Esophagus squamous epithelium (tissue), 5 donors: Measurements from ENCODE around the gene NGF. TPM values are rescaled to one million over a fixed set of nuclear protein-coding genes. Genes with fewer than 3 reads are reported as not detected.

Experiments
- DNase-seq: peaks from one replicate; lab custom pipeline; 2025; lab: John Stamatoyannopoulos, UW
- H3K27ac ChIP-seq, 4 donors: fragments of 200-600 bp; sonication (generic); one replicate each; pipeline ENCODE4 v1.5.1; 2016 to 2019; ENCODE audit warnings: mild to moderate bottlenecking in 1 of 4
- H3K27me3 ChIP-seq, 4 donors: fragments of 200-600 bp; sonication (generic); 1 replicate in 3 of 4; 2 replicates in 1 of 4; pipeline versions ENCODE4 v1.5.1 to v1.6.0; 2017 to 2021; ENCODE audit warnings: antibody characterized with exemption in 1 of 4
- H3K36me3 ChIP-seq, 3 donors: fragments of 200-600 bp; sonication (generic); one replicate each; pipeline ENCODE4 v1.5.1; 2016 to 2019
- H3K4me1 ChIP-seq, 3 donors: fragments of 200-600 bp; sonication (generic); one replicate each; pipeline ENCODE4 v1.5.1; 2017 to 2019
- H3K4me3 ChIP-seq, 4 donors: fragments of 200-600 bp; sonication (generic); 1 replicate in 3 of 4; 2 replicates in 1 of 4; pipeline ENCODE4 v1.5.1; 2016 to 2019; ENCODE audit warnings: mild to moderate bottlenecking in 2 of 4, moderate library complexity in 1 of 4
- H3K9me3 ChIP-seq, 3 donors: fragments of 200-600 bp; sonication (generic); one replicate each; pipeline ENCODE4 v1.5.1; 2016 to 2019
- POLR2A ChIP-seq, 4 donors: fragments of 450-650 bp; IDR thresholded peaks; one replicate each; pipeline ENCODE4 v1.6.1; 2017; ENCODE audit warnings: antibody characterized with exemption in 4 of 4, mild to moderate bottlenecking in 4 of 4, moderate library complexity in 3 of 4
- WGBS, 2 donors: methylation state at CpG; one replicate each; pipeline ENCODE4 v1.1.5; 2018; 5-methylcytosine and 5-hydroxymethylcytosine counted together
- intact Hi-C: fragments of 100-400 bp; cut with DNase I; formaldehyde crosslinking; loops from one replicate; pipeline ENCODE4 v1.15.0; 2022
- total RNA-seq, 4 donors: library from RNA; depleted of rRNA; stranded (reverse); fragments of >200 nt; gene quantifications; one replicate each; pipeline ENCODE4 v1.1.0, GENCODE V29; 2016
- TF ChIP-seq, protein P1 (sequence below), 6 experiments: fragments of 450-650 bp in 4 of 6; fragments of 200-600 bp in 2 of 6; sonication (generic) in 2 of 6; IDR thresholded peaks; one replicate each; pipeline ENCODE4 v1.5.1; 2016 to 2019; ENCODE audit warnings: antibody characterized with exemption in 6 of 6, mild to moderate bottlenecking in 4 of 6, moderate library complexity in 4 of 6
- donor health status: DM: yes; HTN: yes; CAD: no.

The NGF gene
- total RNA-seq, 4 donors from 2014 or later: 1.9 TPM; not detected in 3

- Histone ChIP-seq H3K9me3 (no peaks in the 10 kb centered on the region), H3K27ac (no peak overlapping the region), H3K27me3 (peaks cover 0 to 40% (median under 1%) of the 10 kb centered on the region in 4 donors), H3K4me1 (peaks cover 0 to 5% (median 4%) of the 10 kb centered on the region in 3 donors), H3K36me3 (no peaks in the 10 kb centered on the region), H3K4me3 (no peak overlapping the region)
- intact Hi-C loops: no loop called here
- 84 to 92% methylated on average over 1 to 2 of the region's 2 CpGs for WGBS, 2 donors
- TF ChIP-seq POLR2A (IDR thresholded peaks at IDR 0.05): no peak
- TF ChIP-seq, protein P1, sequence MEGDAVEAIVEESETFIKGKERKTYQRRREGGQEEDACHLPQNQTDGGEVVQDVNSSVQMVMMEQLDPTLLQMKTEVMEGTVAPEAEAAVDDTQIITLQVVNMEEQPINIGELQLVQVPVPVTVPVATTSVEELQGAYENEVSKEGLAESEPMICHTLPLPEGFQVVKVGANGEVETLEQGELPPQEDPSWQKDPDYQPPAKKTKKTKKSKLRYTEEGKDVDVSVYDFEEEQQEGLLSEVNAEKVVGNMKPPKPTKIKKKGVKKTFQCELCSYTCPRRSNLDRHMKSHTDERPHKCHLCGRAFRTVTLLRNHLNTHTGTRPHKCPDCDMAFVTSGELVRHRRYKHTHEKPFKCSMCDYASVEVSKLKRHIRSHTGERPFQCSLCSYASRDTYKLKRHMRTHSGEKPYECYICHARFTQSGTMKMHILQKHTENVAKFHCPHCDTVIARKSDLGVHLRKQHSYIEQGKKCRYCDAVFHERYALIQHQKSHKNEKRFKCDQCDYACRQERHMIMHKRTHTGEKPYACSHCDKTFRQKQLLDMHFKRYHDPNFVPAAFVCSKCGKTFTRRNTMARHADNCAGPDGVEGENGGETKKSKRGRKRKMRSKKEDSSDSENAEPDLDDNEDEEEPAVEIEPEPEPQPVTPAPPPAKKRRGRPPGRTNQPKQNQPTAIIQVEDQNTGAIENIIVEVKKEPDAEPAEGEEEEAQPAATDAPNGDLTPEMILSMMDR (IDR thresholded peaks at IDR 0.05): no peak
- DNase-seq: no peak
These were observed 5.2 kb upstream of the NGF start for GRCh38 chr1:115343200-115343737.

DNA sequence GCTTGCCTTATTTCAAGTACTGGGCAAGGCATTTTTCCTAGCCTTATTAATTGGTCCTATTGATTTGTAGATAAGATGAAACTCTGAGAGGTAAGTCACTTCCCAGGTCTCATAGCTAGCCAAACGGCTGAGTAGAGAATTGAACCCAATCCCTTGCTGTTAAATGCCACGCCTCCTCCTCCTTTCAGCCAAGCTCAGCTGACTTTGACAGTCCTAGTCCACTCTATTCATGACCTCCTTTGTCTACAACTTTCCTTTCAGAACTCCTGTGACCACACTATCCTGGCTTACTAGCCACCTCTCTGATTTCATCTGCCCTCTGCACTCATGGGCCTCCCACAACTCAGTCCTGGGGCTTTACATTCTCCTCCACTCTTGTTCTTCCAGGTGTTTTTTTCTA is 3.9 kb upstream of the NGF start:
- no peaks in the 10 kb centered on the region for H3K9me3 ChIP-seq
- intact Hi-C loops: no loop called here
- TF ChIP-seq POLR2A (IDR thresholded peaks at IDR 0.05): no peak
- TF ChIP-seq, protein P1 (IDR thresholded peaks at IDR 0.05): no peak
- H3K36me3 ChIP-seq: no peaks in the 10 kb centered on the region
- WGBS, 2 donors: 78% methylated on average over 2 of the region's 2 CpGs
- H3K27ac ChIP-seq: no peak overlapping the region
- H3K4me1 ChIP-seq: peaks cover 6 to 19% (median 13%) of the 10 kb centered on the region in 3 donors
- peaks cover 0 to 52% (median 2%) of the 10 kb centered on the region in 4 donors for H3K27me3 ChIP-seq
- DNase-seq: no peak
- H3K4me3 ChIP-seq: no peak overlapping the region

GRCh38 chr1:115340879-115341278 is 2.8 kb upstream of the NGF start:
- 43 to 59% methylated on average over 3 of the region's 3 CpGs for WGBS, 2 donors
- intact Hi-C loops: no loop called here
- Histone ChIP-seq H3K4me3 (no peak overlapping the region), H3K9me3 (no peaks in the 10 kb centered on the region), H3K27me3 (peaks cover 0 to 60% (median 2%) of the 10 kb centered on the region in 4 donors), H3K4me1 (peaks cover 6 to 29% (median 17%) of the 10 kb centered on the region in 3 donors), H3K27ac (peak overlapping the region in 1 of 4 donors; percentile 12), H3K36me3 (no peaks in the 10 kb centered on the region)
- TF ChIP-seq POLR2A (IDR thresholded peaks at IDR 0.05): no peak
- TF ChIP-seq, protein P1 (IDR thresholded peaks at IDR 0.05): no peak
- no peak for DNase-seq

GRCh38 chr1:115338457-115338820 is 390 bp upstream of the NGF start:
- Histone ChIP-seq H3K4me3 (peak overlapping the region; percentile 34 to 66 (median 50)), H3K9me3 (no peaks in the 10 kb centered on the region), H3K27me3 (peaks cover 0 to 68% (median 2%) of the 10 kb centered on the region in 4 donors), H3K27ac (peak overlapping the region in 3 of 4 donors; percentile 67 to 79 (median 74)), H3K36me3 (no peaks in the 10 kb centered on the region), H3K4me1 (peaks cover 6 to 40% (median 17%) of the 10 kb centered on the region in 3 donors)
- DNase-seq: no peak
- intact Hi-C loops: no loop called here
- WGBS, 2 donors: 15% methylated on average over 11 of the region's 25 CpGs; no CpG with 5 or more reads in 1 of the 2 donors
- TF ChIP-seq, protein P1 (IDR thresholded peaks at IDR 0.05): no peak
- no peak for TF ChIP-seq POLR2A (IDR thresholded peaks at IDR 0.05)

- Histone ChIP-seq H3K27me3 (peaks cover 0 to 64% (median 2%) of the 10 kb centered on the region in 4 donors), H3K4me3 (peak overlapping the region; percentile 34 to 66 (median 50)), H3K27ac (peak overlapping the region; percentile 32 to 79 (median 70)), H3K36me3 (no peaks in the 10 kb centered on the region), H3K4me1 (peaks cover 6 to 52% (median 17%) of the 10 kb centered on the region in 3 donors), H3K9me3 (no peaks in the 10 kb centered on the region)
- intact Hi-C loops: no loop called here
- 0% methylated on average over 2 of the region's 19 CpGs; no CpG with 5 or more reads in 1 of the 2 donors for WGBS, 2 donors
- TF ChIP-seq POLR2A (IDR thresholded peaks at IDR 0.05): no peak
- TF ChIP-seq, protein P1 (IDR thresholded peaks at IDR 0.05): no peak
- DNase-seq: no peak
These were observed 795 bp downstream of the NGF start for GRCh38 chr1:115337276-115337632.
